ENCODE measurements around the gene TMCO4.
"Not testable (repeated sequence)": the region's sequence is repeated elsewhere in the genome, so short reads cannot be mapped to it uniquely, and the experiment has no call there.

Gene TMCO4

DNA sequence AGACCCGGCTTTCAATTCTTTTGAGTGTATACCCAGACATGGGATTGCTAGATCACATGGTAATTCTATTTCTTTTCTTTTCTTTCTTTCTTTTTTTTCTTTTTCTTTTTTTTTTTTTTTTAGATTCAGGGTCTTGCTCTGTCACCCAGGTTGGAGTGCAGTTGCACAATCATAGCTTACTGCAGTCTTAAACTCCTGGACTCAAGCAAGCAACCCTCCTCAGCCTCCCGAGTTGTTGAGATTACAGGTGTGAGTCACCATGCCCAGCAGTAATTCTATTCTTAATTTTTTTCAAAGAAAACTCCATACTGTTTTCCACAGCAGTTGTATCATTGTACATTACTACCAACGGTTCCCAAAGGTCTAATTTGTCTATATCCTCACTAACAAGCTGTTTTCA is 28.8 kb upstream of the TMCO4 start:
- Histone ChIP-seq H3K36me3 (ENCODE audit: control insufficient read depth in 1 of 2, insufficient read depth in 2 of 2, low read length in 2 of 2) (no peaks in the 10 kb centered on the region), H3K9ac (ENCODE audit: low read depth in 1 of 2, low read length in 2 of 2) (no peak overlapping the region), H3K4me1 (ENCODE audit: control insufficient read depth in 1 of 2, insufficient read depth in 2 of 2, low read length in 2 of 2) (peaks cover 4 to 9% of the 10 kb centered on the region in 2 donors), H3K27ac (ENCODE audit: low read depth, low read length) (no peak overlapping the region), H3K9me3 (ENCODE audit: control insufficient read depth in 1 of 2, low read length in 2 of 2) (no peaks in the 10 kb centered on the region), H3K27me3 (ENCODE audit: control insufficient read depth in 1 of 2, insufficient read depth in 2 of 2, low read length in 2 of 2) (no peaks in the 10 kb centered on the region), H3K4me3 (ENCODE audit: low read depth in 1 of 2, low read length in 2 of 2) (no peak overlapping the region)

DNA sequence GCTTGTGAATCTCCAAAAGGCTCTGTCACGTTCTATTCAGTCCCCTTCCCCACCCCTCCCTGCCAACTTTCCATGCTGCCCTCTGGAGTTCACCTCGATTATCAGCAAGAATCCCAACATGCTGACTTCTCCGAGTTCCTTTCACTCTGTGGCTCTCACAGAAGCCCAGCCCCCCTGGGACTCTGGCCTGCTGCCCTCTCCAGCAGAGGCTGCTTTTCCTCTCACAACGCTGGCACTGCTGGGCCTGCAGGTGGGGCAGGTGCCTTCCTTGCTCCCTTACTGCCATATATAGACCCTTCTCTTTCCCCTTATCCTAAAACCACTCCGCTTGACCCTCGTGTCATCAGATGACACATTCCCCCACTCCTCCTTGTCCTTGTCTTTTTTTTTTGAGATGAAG is 25.6 kb upstream of the TMCO4 start:
- no peaks in the 10 kb centered on the region for H3K36me3 ChIP-seq (ENCODE audit: control insufficient read depth in 1 of 2, insufficient read depth in 2 of 2, low read length in 2 of 2)
- no peak overlapping the region for H3K27ac ChIP-seq (ENCODE audit: low read depth, low read length)
- no peaks in the 10 kb centered on the region for H3K9me3 ChIP-seq (ENCODE audit: control insufficient read depth in 1 of 2, low read length in 2 of 2)
- H3K9ac ChIP-seq (ENCODE audit: low read depth in 1 of 2, low read length in 2 of 2) = no peak overlapping the region
- H3K4me1 ChIP-seq (ENCODE audit: control insufficient read depth in 1 of 2, insufficient read depth in 2 of 2, low read length in 2 of 2) = peaks cover 4 to 9% of the 10 kb centered on the region in 2 donors
- H3K27me3 ChIP-seq (ENCODE audit: control insufficient read depth in 1 of 2, insufficient read depth in 2 of 2, low read length in 2 of 2) = no peaks in the 10 kb centered on the region
- no peak overlapping the region for H3K4me3 ChIP-seq (ENCODE audit: low read depth in 1 of 2, low read length in 2 of 2)

DNA sequence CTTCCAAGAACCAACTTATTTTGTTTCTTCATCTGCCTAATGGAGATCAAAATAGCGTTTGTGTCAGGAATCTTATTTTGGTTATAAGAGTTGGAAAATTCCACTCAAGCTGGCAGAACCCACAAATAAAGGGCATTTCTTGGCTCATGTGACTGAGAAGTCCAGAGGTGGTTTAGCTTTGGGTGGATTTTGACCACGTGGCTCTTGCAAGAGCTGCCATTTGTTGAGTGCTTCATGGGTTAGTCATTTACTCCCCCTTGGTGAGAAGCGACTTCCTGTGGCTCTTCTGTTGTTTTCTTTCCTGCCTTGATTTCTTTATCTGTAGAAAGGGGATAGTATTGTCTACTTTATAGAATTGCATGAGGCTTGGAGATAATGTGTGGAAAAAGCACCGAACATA is 24.8 kb upstream of the TMCO4 start:
- Histone ChIP-seq H3K4me1 (ENCODE audit: control insufficient read depth in 1 of 2, insufficient read depth in 2 of 2, low read length in 2 of 2) (peaks cover 4 to 9% of the 10 kb centered on the region in 2 donors), H3K4me3 (ENCODE audit: low read depth in 1 of 2, low read length in 2 of 2) (no peak overlapping the region), H3K9me3 (ENCODE audit: control insufficient read depth in 1 of 2, low read length in 2 of 2) (no peaks in the 10 kb centered on the region), H3K27ac (ENCODE audit: low read depth, low read length) (no peak overlapping the region), H3K9ac (ENCODE audit: low read depth in 1 of 2, low read length in 2 of 2) (no peak overlapping the region), H3K27me3 (ENCODE audit: control insufficient read depth in 1 of 2, insufficient read depth in 2 of 2, low read length in 2 of 2) (no peaks in the 10 kb centered on the region), H3K36me3 (ENCODE audit: control insufficient read depth in 1 of 2, insufficient read depth in 2 of 2, low read length in 2 of 2) (no peaks in the 10 kb centered on the region)

DNA sequence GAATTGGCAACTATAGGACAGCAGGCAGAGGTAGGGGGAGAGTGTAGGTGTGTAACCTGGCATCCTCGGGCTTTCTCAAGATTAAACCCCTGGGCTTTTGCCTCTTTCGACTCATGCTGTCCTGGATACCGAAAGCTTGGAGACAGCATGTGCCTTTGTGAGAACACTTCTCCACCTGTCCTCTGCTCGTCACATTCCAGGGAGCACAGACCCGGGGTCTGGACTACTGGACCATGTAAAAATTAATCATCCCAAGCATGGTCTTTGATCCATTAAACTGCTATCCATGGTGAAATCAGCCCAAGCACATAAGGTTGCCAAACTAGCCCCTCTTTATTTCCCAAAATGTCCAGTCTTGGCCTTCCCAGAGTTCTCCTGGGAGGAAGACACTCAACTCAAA is 24.3 kb upstream of the TMCO4 start:
- H3K27ac ChIP-seq (ENCODE audit: low read depth, low read length) = no peak overlapping the region

DNA sequence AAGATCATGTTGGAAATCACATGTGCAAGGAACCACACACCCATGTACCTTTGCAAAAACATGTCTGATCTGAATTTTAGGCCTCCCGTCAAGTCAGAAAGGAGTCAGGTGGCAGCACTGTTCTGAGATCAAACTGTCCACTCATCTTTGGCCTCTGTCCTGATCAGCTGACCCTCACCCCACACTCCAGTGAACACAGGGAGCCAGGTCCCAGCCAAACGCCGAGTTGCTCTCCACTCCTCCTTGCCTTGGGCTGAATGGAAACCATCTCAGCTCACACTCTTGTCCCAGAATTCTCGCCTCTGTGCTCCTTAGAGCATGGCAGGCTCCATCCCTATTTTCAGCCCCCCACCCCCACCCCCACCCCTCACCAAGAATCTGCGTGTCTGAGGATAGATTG is 20.0 kb upstream of the TMCO4 start:
- Histone ChIP-seq H3K27me3 (ENCODE audit: control insufficient read depth in 1 of 2, insufficient read depth in 2 of 2, low read length in 2 of 2) (no peaks in the 10 kb centered on the region), H3K36me3 (ENCODE audit: control insufficient read depth in 1 of 2, insufficient read depth in 2 of 2, low read length in 2 of 2) (no peaks in the 10 kb centered on the region), H3K4me1 (ENCODE audit: control insufficient read depth in 1 of 2, insufficient read depth in 2 of 2, low read length in 2 of 2) (peaks cover 5 to 8% of the 10 kb centered on the region in 2 donors), H3K27ac (ENCODE audit: low read depth, low read length) (no peak overlapping the region), H3K9me3 (ENCODE audit: control insufficient read depth in 1 of 2, low read length in 2 of 2) (no peaks in the 10 kb centered on the region), H3K9ac (ENCODE audit: low read depth in 1 of 2, low read length in 2 of 2) (no peak overlapping the region), H3K4me3 (ENCODE audit: low read depth in 1 of 2, low read length in 2 of 2) (no peak overlapping the region)

More for the DNA sequence above, 24.3 kb upstream of the TMCO4 start:
- no peaks in the 10 kb centered on the region for H3K27me3 ChIP-seq (ENCODE audit: control insufficient read depth in 1 of 2, insufficient read depth in 2 of 2, low read length in 2 of 2)
- no peak overlapping the region for H3K4me3 ChIP-seq (ENCODE audit: low read depth in 1 of 2, low read length in 2 of 2)
- no peaks in the 10 kb centered on the region for H3K36me3 ChIP-seq (ENCODE audit: control insufficient read depth in 1 of 2, insufficient read depth in 2 of 2, low read length in 2 of 2)
- peaks cover 6 to 9% of the 10 kb centered on the region in 2 donors for H3K4me1 ChIP-seq (ENCODE audit: control insufficient read depth in 1 of 2, insufficient read depth in 2 of 2, low read length in 2 of 2)
- H3K9ac ChIP-seq (ENCODE audit: low read depth in 1 of 2, low read length in 2 of 2) = no peak overlapping the region
- H3K9me3 ChIP-seq (ENCODE audit: control insufficient read depth in 1 of 2, low read length in 2 of 2) = no peaks in the 10 kb centered on the region

DNA sequence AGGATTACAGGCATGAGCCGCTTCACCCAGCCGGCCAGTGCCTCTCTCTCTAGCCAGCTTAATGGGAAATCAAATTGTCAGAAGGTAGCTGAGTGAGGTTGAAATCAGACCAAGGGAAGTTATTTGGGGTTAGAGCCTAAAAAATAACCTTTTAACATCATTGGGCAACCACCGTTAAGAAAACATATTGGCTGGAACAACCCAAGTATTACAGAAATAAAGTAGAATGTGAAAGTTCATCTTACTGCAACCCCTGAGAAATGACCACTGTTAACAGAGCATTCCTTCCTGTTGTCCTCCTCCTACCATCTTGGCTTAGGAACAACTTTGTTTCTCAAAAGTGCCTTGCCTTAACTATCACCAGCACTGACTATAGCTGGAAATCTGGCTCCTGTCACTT is 18.6 kb upstream of the TMCO4 start:
- H3K36me3 ChIP-seq (ENCODE audit: control insufficient read depth in 1 of 2, insufficient read depth in 2 of 2, low read length in 2 of 2) = no peaks in the 10 kb centered on the region
- no peaks in the 10 kb centered on the region for H3K9me3 ChIP-seq (ENCODE audit: control insufficient read depth in 1 of 2, low read length in 2 of 2)
- no peak overlapping the region for H3K9ac ChIP-seq (ENCODE audit: low read depth in 1 of 2, low read length in 2 of 2)
- no peak overlapping the region for H3K4me3 ChIP-seq (ENCODE audit: low read depth in 1 of 2, low read length in 2 of 2)
- peaks cover 5 to 8% of the 10 kb centered on the region in 2 donors for H3K4me1 ChIP-seq (ENCODE audit: control insufficient read depth in 1 of 2, insufficient read depth in 2 of 2, low read length in 2 of 2)
- no peak overlapping the region for H3K27ac ChIP-seq (ENCODE audit: low read depth, low read length)
- no peaks in the 10 kb centered on the region for H3K27me3 ChIP-seq (ENCODE audit: control insufficient read depth in 1 of 2, insufficient read depth in 2 of 2, low read length in 2 of 2)

DNA sequence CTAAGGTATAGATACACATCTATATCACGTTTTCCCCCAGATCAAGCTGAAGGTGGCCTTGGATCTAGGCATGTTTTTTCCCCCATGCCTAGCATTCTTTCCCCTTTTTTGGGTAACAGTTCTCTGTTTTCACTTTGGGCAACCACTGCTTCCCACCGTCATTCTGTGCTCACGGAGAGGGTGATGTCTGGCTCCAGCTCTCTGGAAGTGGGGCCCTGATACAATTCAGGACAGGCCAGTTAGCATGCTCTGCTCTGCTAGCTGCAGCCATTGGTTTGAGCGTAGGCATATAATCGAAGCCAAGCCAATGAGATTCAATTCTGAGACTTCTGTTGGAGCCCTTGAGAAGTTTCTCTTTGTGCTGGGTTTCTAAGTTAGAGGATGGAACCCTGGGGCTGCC is 17.4 kb upstream of the TMCO4 start:
- no peak overlapping the region for H3K9ac ChIP-seq (ENCODE audit: low read depth in 1 of 2, low read length in 2 of 2)
- no peaks in the 10 kb centered on the region for H3K9me3 ChIP-seq (ENCODE audit: control insufficient read depth in 1 of 2, low read length in 2 of 2)
- no peaks in the 10 kb centered on the region for H3K27me3 ChIP-seq (ENCODE audit: control insufficient read depth in 1 of 2, insufficient read depth in 2 of 2, low read length in 2 of 2)
- no peak overlapping the region for H3K4me3 ChIP-seq (ENCODE audit: low read depth in 1 of 2, low read length in 2 of 2)
- H3K27ac ChIP-seq (ENCODE audit: low read depth, low read length) = no peak overlapping the region
- H3K4me1 ChIP-seq (ENCODE audit: control insufficient read depth in 1 of 2, insufficient read depth in 2 of 2, low read length in 2 of 2) = peaks cover 8 to 12% of the 10 kb centered on the region in 2 donors
- H3K36me3 ChIP-seq (ENCODE audit: control insufficient read depth in 1 of 2, insufficient read depth in 2 of 2, low read length in 2 of 2) = no peaks in the 10 kb centered on the region

DNA sequence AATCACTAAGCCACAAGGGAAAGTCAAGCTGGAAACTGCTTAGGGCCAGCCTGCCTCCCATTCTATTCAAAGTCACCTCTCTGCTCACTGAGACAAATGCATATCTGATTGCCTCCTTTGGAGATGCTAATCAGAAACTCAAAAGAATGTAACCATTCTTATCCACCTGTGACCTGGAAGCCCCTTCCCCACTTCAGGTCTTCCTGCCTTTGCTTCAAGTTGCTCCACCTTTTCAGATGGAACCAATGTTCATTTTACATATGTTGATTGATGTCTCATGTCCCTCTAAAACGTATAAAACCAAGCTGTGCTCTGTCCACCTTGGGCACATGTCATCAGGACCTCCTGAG is 17.0 kb upstream of the TMCO4 start:
- H3K9me3 ChIP-seq (ENCODE audit: control insufficient read depth in 1 of 2, low read length in 2 of 2); H3K4me3 ChIP-seq (ENCODE audit: low read depth in 1 of 2, low read length in 2 of 2); H3K36me3 ChIP-seq (ENCODE audit: control insufficient read depth in 1 of 2, insufficient read depth in 2 of 2, low read length in 2 of 2); H3K27me3 ChIP-seq (ENCODE audit: control insufficient read depth in 1 of 2, insufficient read depth in 2 of 2, low read length in 2 of 2): not testable (repeated sequence)
- Histone ChIP-seq H3K4me1 (ENCODE audit: control insufficient read depth in 1 of 2, insufficient read depth in 2 of 2, low read length in 2 of 2) (peaks cover 8 to 13% of the 10 kb centered on the region in 2 donors), H3K27ac (ENCODE audit: low read depth, low read length) (peak overlapping the region; percentile 86), H3K9ac (ENCODE audit: low read depth in 1 of 2, low read length in 2 of 2) (peak overlapping the region in 1 of 2 donors; percentile 72)

DNA sequence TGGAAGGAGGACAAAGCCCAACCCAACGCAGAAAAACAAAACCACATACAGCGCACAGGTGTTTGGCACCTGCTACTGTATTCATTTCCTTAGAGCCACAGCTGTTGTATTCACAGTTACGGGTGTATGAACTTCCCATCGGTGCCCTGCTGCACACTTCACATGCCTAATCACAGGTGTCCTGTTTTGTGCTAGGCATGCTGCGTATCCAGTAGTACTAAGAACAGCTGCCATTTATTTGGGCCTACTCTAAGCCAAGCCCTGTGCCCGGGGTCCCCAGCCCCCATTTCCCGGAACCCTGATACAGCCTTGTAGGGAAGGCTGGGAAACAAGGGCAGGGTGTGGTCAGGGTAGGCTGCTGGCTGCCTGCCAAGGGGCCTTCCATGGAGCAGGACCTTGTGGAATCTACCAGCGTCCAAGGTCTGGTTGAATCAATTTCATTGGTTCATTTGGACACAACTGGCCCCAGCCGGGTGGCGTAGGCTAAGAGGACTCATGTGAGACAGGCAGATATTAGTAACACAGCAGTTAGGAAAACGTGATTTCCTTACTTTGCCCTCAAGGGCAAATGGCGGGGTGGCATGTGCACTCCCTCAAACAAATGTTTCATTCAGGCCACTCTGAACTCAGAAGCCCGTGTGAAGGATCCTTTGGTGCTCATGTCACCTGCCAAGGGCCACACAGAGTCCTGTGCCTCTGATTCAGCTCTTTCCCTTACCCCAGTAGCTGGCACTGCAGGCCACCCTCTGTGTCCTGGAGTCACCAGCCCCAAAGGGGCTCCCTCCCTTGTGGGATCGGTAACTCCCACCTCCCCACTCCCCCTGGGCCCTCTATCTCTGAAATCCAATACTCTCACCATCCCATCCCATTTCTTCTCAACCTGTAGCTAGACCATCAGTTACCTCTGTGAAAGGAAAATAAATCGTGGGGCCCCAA is 16.4 kb upstream of the TMCO4 start:
- H3K4me1 ChIP-seq (ENCODE audit: control insufficient read depth in 1 of 2, insufficient read depth in 2 of 2, low read length in 2 of 2) = peaks cover 8 to 15% of the 10 kb centered on the region in 2 donors
- no peaks in the 10 kb centered on the region for H3K27me3 ChIP-seq (ENCODE audit: control insufficient read depth in 1 of 2, insufficient read depth in 2 of 2, low read length in 2 of 2)
- no peaks in the 10 kb centered on the region for H3K36me3 ChIP-seq (ENCODE audit: control insufficient read depth in 1 of 2, insufficient read depth in 2 of 2, low read length in 2 of 2)
- peak overlapping the region; percentile 71 to 72 for H3K9ac ChIP-seq (ENCODE audit: low read depth in 1 of 2, low read length in 2 of 2)
- peak overlapping the region; percentile 14 to 40 for H3K4me3 ChIP-seq (ENCODE audit: low read depth in 1 of 2, low read length in 2 of 2)
- H3K9me3 ChIP-seq (ENCODE audit: control insufficient read depth in 1 of 2, low read length in 2 of 2) = no peaks in the 10 kb centered on the region
- peak overlapping the region; percentile 86 for H3K27ac ChIP-seq (ENCODE audit: low read depth, low read length)

DNA sequence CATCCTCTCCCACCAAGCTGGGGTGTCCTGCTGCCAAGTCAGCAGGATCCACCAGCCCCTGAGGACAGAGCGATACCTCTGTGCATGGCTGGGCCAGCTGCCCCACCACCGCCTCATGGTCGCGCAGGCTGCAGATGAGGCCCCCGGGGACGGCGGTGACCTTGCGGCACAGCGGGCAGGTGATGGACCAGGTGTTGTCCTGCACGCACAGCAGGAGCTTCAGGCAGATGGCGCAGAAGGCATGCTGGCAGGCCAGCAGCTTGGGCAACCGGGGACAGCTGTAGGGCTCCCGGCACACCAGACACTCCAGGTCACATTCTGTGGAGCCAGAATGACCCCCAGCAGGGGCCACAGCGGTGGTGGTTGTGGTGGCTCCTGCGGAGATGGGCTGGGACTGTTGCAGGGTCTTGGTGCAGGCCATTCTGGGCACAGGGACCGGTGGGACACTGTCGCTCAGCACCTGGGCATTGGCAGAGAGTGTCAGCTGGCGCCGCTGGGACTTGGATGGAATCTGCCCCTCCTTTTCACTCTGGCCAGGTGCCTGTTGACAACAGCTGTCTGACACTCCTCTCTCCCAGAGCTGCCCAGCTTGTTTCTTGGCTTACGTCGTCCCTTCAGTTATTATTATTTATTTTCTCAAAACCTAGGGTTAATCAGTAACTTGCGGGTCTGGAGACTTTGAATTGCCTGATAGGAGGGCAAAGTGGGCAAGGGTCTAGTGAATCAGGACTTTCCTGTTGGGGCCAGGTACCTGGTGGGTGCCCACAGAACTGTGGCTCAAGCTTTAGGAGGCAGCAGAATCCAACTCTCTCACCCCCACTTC is 15.2 kb upstream of the TMCO4 start, which contains the start of gene RNF186:
Gene RNF186 (minus strand): TSS at position 603 of the 823 bp plus-strand sequence. CDS start 182 bp downstream, at position 421.
- Histone ChIP-seq H3K9ac (ENCODE audit: low read depth in 1 of 2, low read length in 2 of 2) (peak within 1 kb of the TSS; percentile 82 to 85), H3K9me3 (ENCODE audit: control insufficient read depth in 1 of 2, low read length in 2 of 2) (no peaks in the 10 kb centered on the region), H3K27me3 (ENCODE audit: control insufficient read depth in 1 of 2, insufficient read depth in 2 of 2, low read length in 2 of 2) (no peaks in the 10 kb centered on the region), H3K4me1 (ENCODE audit: control insufficient read depth in 1 of 2, insufficient read depth in 2 of 2, low read length in 2 of 2) (peaks cover 17 to 19% of the 10 kb centered on the region in 2 donors), H3K36me3 (ENCODE audit: control insufficient read depth in 1 of 2, insufficient read depth in 2 of 2, low read length in 2 of 2) (no peaks in the 10 kb centered on the region), H3K27ac (ENCODE audit: low read depth, low read length) (peak within 1 kb of the TSS; percentile 89), H3K4me3 (ENCODE audit: low read depth in 1 of 2, low read length in 2 of 2) (peak within 1 kb of the TSS; percentile 72 to 75)

Data from duodenal mucosa (tissue), 2 donors.